ENCODE measurements around the gene GGCT. TPM values are rescaled to one million over a fixed set of nuclear protein-coding genes. Genes with fewer than 3 reads are reported as not detected.
A peak's percentile ranks its signal among the peaks of the same experiment; 100 is the strongest.

GGCT gene
- total and polyA plus RNA-seq, 2 of the 8 experiments (the other 6 are each of a cell fraction or from before 2014, with no cell fraction given) = 50.0 to 129 TPM

DNA sequence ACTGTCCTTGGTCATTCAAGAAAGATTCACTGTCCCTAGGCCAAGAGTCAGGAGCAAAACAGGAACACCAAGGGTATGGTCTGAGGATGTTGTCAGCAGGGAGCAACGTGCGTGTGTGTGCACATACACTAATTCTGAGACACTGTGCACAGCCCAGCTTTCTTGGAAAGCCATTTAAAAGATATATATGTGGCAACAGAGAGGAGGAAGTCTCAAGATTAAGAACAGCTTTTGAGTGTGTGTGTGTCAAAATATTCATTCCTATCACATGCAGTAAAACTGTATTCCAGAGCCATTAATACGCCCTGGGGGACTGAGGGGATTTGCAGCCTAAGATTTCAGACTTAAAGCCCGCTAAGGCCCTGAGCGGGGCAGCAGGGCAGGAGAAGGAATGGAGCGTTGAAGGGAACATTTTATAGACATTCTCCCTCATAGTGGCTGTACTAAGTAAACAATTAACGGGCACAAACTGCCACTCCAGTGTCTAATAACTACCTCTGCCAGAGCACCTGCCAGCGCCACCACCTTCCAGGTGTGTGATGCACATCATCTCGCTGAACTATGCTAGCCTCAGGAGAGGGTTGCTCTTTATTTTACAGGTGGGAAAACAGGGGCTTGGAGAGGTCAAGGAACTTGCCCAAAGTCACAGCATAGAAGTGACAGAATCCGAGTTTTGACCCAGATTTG is 28.0 kb downstream of the GGCT start:
- peak in 1 of 2 experiments; percentile 17 for DNase-seq (ENCODE audit: low read depth in 1 of 2, low spot score in 2 of 2)
- Histone ChIP-seq H2AFZ (ENCODE audit: low read length) (no peak overlapping the region), H2BK15ac (ENCODE audit: low read length) (no peak overlapping the region), H4K8ac (ENCODE audit: extremely low read depth, insufficient read depth, low read length) (no peak overlapping the region), H3K18ac (ENCODE audit: extremely low read depth, low read length) (no peak overlapping the region), H3K36me3 (ENCODE audit: control insufficient read depth in 2 of 4, insufficient read depth in 4 of 4, low read length in 3 of 4) (no peaks in the 10 kb centered on the region), H3K23ac (ENCODE audit: insufficient read length) (no peak overlapping the region), H3K4me3 (ENCODE audit: extremely low read depth in 1 of 4, insufficient read depth in 2 of 4, low read depth in 3 of 4, low read length in 4 of 4) (no peak overlapping the region), H3K9ac (replicated peaks in 1 of 4; ENCODE audit: extremely low read depth in 1 of 4, low read depth in 3 of 4, low read length in 3 of 4) (no peak overlapping the region), H3K79me2 (ENCODE audit: control insufficient read depth in 1 of 2, insufficient read depth in 2 of 2, low read length in 2 of 2) (no peaks in the 10 kb centered on the region), H4K20me1 (replicated peaks in 1 of 2; ENCODE audit: control insufficient read depth in 1 of 2, insufficient read depth in 2 of 2, low read length in 2 of 2) (no peaks in the 10 kb centered on the region), H2BK120ac (replicated peaks; ENCODE audit: low read depth, low read length) (no peak overlapping the region), H3K4me1 (replicated peaks in 1 of 4; ENCODE audit: control insufficient read depth in 3 of 4, insufficient read depth in 4 of 4, low read length in 3 of 4) (peaks cover 2 to 5% (median 4%) of the 10 kb centered on the region in 4 experiments; a peak in 4 of 7 replicates), H2BK5ac (ENCODE audit: low read depth, low read length) (no peak overlapping the region), H3K27ac (ENCODE audit: low read depth, low read length) (no peak overlapping the region), H3K27me3 (replicated peaks in 1 of 4; ENCODE audit: control insufficient read depth in 3 of 4, extremely low read depth in 1 of 4, insufficient read depth in 3 of 4, low read length in 3 of 4) (peaks cover 0 to 7% (median 3%) of the 10 kb centered on the region in 4 experiments; a peak in 4 of 7 replicates), H3K9me3 (ENCODE audit: insufficient read depth in 2 of 2, low read depth in 1 of 2, low read length in 1 of 2) (no peaks in the 10 kb centered on the region), H3K4ac (replicated peaks; ENCODE audit: insufficient read length, low read depth, low read length) (no peak overlapping the region), H2BK12ac (ENCODE audit: low read depth, low read length) (no peak overlapping the region), H3K4me2 (ENCODE audit: insufficient read depth in 1 of 2, low read depth in 2 of 2, low read length in 2 of 2) (no peak overlapping the region), H2BK20ac (ENCODE audit: low read length) (no peak overlapping the region), H4K91ac (replicated peaks; ENCODE audit: insufficient read length, low read length) (no peak overlapping the region), H3K14ac (ENCODE audit: insufficient read length) (no peak overlapping the region), H4K5ac (ENCODE audit: insufficient read length, low read depth, low read length) (no peak overlapping the region), H2AK5ac (ENCODE audit: low read depth, low read length) (no peak overlapping the region), H3K23me2 (ENCODE audit: low read depth, low read length) (peaks cover 11% of the 10 kb centered on the region; the same call in 1 of the 2 replicates), H3K79me1 (ENCODE audit: low read depth, low read length) (no peaks in the 10 kb centered on the region; the same call in 1 of the 2 replicates), H3K56ac (replicated peaks; ENCODE audit: insufficient read length, low read depth, low read length) (no peak overlapping the region)
- POLR2A ChIA-PET (ENCODE audit: partially characterized antibody) = no interaction called here
- CTCF ChIA-PET (ENCODE audit: partially characterized antibody) = interaction anchor here (1.0 to 1.7 kb wide), 2 partner anchors 16 to 92 kb away, joined by 3 read pairs; no protein-coding TSS in a partner anchor
- FAIRE-seq = no peak
- WGBS, 2 experiments (ENCODE audit: extremely low coverage in 1 of 2, insufficient coverage in 1 of 2, insufficient read length in 1 of 2, insufficient replicate concordance in 2 of 2, low coverage in 1 of 2, low lambda C conversion rate in 2 of 2, missing lambda C conversion rate in 1 of 2) = 96% methylated on average over 10 of the region's 10 CpGs; no CpG with 5 or more reads in 1 of the 2 experiments
- TF ChIP-seq CTBP2 (IDR thresholded peaks at IDR 0.05; ENCODE audit: borderline replicate concordance, insufficient read depth, insufficient read length, low read length) (no peak), POLR2AphosphoS5 (IDR thresholded peaks at IDR 0.05; ENCODE audit: low read depth, low read length) (no peak), KDM5A (IDR thresholded peaks at IDR 0.05; ENCODE audit: low read length) (no peak), TAF7 (optimal IDR thresholded peaks at IDR 0.05; ENCODE audit: borderline replicate concordance, low read depth, low read length) (no peak), SUZ12 (IDR thresholded peaks at IDR 0.05; ENCODE audit: low read length) (no peak), SRF (IDR thresholded peaks at IDR 0.05; ENCODE audit: low read depth, low read length) (no peak)

Data from H1 (cell line).